SK-N-MC (cell line): ENCODE data around the gene TREM1.

Source experiments
- EZH2 ChIP-seq: fragments of 200-600 bp; sonication (generic); IDR thresholded peaks from one replicate; pipeline ENCODE4 v1.6.1; 2017; ENCODE audit warnings: antibody characterized with exemption
- POLR2AphosphoS5 ChIP-seq: IDR thresholded peaks from 2 replicates; pipeline ENCODE4 v1.6.1; 2012; ENCODE audit warnings: mild to moderate bottlenecking, low read depth, low read length, borderline replicate concordance

GRCh38 chr6:41315943-41316620, 29.6 kb upstream of the TREM1 start:
- TF ChIP-seq EZH2: no peak
- TF ChIP-seq POLR2AphosphoS5: no peak
